ENCODE data around the gene BBX. TPM values are rescaled to one million over a fixed set of nuclear protein-coding genes. Genes with fewer than 3 reads are reported as not detected.

BBX gene
- polyA plus RNA-seq, 3 donors: 15.7 to 25.1 (median 16.6) TPM

- Mint-ChIP-seq H3K27me3 (ENCODE audit: low read depth in 3 of 3) (peaks cover 0 to 6% (median 2%) of the 10 kb centered on the region in 3 donors), H3K36me3 (no peaks in the 10 kb centered on the region), H3K9me3 (no peaks in the 10 kb centered on the region), H3K4me1 (no peaks in the 10 kb centered on the region), H3K4me3 (no peak overlapping the region), H3K27ac (no peak overlapping the region)
- Histone ChIP-seq H2AFZ (ENCODE audit: insufficient read depth, low read depth, low read length, poor library complexity, severe bottlenecking) (no peak overlapping the region), H3K27me3 (ENCODE audit: control insufficient read depth in 2 of 2, insufficient read depth in 2 of 2, low read length in 2 of 2) (no peaks in the 10 kb centered on the region), H3K4me3 (replicated peaks in 1 of 3; ENCODE audit: low read depth in 2 of 3, low read length in 3 of 3) (no peak overlapping the region), H3K36me3 (replicated peaks in 1 of 2; ENCODE audit: control insufficient read depth in 1 of 2, insufficient read depth in 2 of 2, low read length in 2 of 2) (no peaks in the 10 kb centered on the region), H3K79me2 (ENCODE audit: insufficient read depth, low read length) (no peaks in the 10 kb centered on the region), H4K20me1 (ENCODE audit: insufficient read depth, low read length) (no peaks in the 10 kb centered on the region), H3K9ac (ENCODE audit: insufficient read depth, low read length, poor library complexity, severe bottlenecking) (no peak overlapping the region), H3K4me2 (replicated peaks; ENCODE audit: extremely low read depth, low read length, poor library complexity, severe bottlenecking) (no peak overlapping the region), H3K27ac (ENCODE audit: low read depth in 1 of 2, low read length in 2 of 2) (no peak overlapping the region), H3K4me1 (ENCODE audit: control insufficient read depth in 1 of 2, insufficient read depth in 2 of 2, low read length in 2 of 2) (no peaks in the 10 kb centered on the region), H3K9me3 (replicated peaks in 1 of 2; ENCODE audit: control insufficient read depth in 1 of 2, insufficient read depth in 1 of 2, low read length in 2 of 2) (no peaks in the 10 kb centered on the region)
- TF ChIP-seq CTCF (IDR thresholded peaks at IDR 0.05): no peak
- intact Hi-C loops (cut with micrococcal nuclease): no loop called here
- no CpG with 5 or more reads among the region's 1 CpG for WGBS (ENCODE audit: insufficient coverage)
- DNase-seq: no peak
These were observed 295.3 kb downstream of the BBX start for GRCh38 chr3:107818025-107818424.

- 80% methylated on average over 1 of the region's 4 CpGs for WGBS (ENCODE audit: insufficient coverage)
- H3K9me3 Mint-ChIP-seq: peaks cover 0 to 5% (median 0%) of the 10 kb centered on the region in 7 donors
These were observed 296.9 kb downstream of the BBX start for GRCh38 chr3:107819656-107820055.

More at GRCh38 chr3:107819656-107820055, 296.9 kb downstream of the BBX start:
- H2AFZ ChIP-seq (ENCODE audit: insufficient read depth, low read depth, low read length, poor library complexity, severe bottlenecking): no peak overlapping the region
- no peak overlapping the region for H3K4me3 Mint-ChIP-seq
- H3K9me3 ChIP-seq (replicated peaks in 1 of 2; ENCODE audit: control insufficient read depth in 1 of 2, insufficient read depth in 1 of 2, low read length in 2 of 2): no peaks in the 10 kb centered on the region
- no peaks in the 10 kb centered on the region for H3K36me3 ChIP-seq (replicated peaks in 1 of 2; ENCODE audit: control insufficient read depth in 1 of 2, insufficient read depth in 2 of 2, low read length in 2 of 2)
- TF ChIP-seq CTCF (IDR thresholded peaks at IDR 0.05): no peak
- no peaks in the 10 kb centered on the region for H3K4me1 ChIP-seq (ENCODE audit: control insufficient read depth in 1 of 2, insufficient read depth in 2 of 2, low read length in 2 of 2)
- H3K4me2 ChIP-seq (replicated peaks; ENCODE audit: extremely low read depth, low read length, poor library complexity, severe bottlenecking): no peak overlapping the region
- no peak overlapping the region for H3K4me3 ChIP-seq (replicated peaks in 1 of 3; ENCODE audit: low read depth in 2 of 3, low read length in 3 of 3)
- H3K9ac ChIP-seq (ENCODE audit: insufficient read depth, low read length, poor library complexity, severe bottlenecking): no peak overlapping the region
- peaks cover 0 to 7% (median 2%) of the 10 kb centered on the region in 3 donors for H3K27me3 Mint-ChIP-seq (ENCODE audit: low read depth in 3 of 3)
- no peaks in the 10 kb centered on the region for H3K4me1 Mint-ChIP-seq
- H3K27ac ChIP-seq (ENCODE audit: low read depth in 1 of 2, low read length in 2 of 2): no peak overlapping the region
- no peaks in the 10 kb centered on the region for H3K27me3 ChIP-seq (ENCODE audit: control insufficient read depth in 2 of 2, insufficient read depth in 2 of 2, low read length in 2 of 2)
- intact Hi-C loops (cut with micrococcal nuclease): no loop called here
- no peak overlapping the region for H3K27ac Mint-ChIP-seq
- no peaks in the 10 kb centered on the region for H4K20me1 ChIP-seq (ENCODE audit: insufficient read depth, low read length)
- H3K36me3 Mint-ChIP-seq: no peaks in the 10 kb centered on the region
- DNase-seq: no peak
- no peaks in the 10 kb centered on the region for H3K79me2 ChIP-seq (ENCODE audit: insufficient read depth, low read length)

Data from CD14-positive monocyte (primary cell).